ENCODE data around the gene SPINT2. TPM values are rescaled to one million over a fixed set of nuclear protein-coding genes. Genes with fewer than 3 reads are reported as not detected.

Gene SPINT2
- total and polyA plus RNA-seq, 4 donors: 95.5 to 242 (median 162) TPM

Small RNA genes lying within 50 kb of the gene (small RNA-seq; reads per million reads assigned to genes)
- gene RF00019 (ENCODE audit: low replicate concordance): not detected

Other genes starting within 250 kb of the SPINT2 start
- gene DPF1, start 40.4 kb upstream of the SPINT2 start, total RNA-seq: 10 to 100 TPM; 12.4 to 14.4 TPM
- gene DPF1, start 40.4 kb upstream of the SPINT2 start, polyA plus RNA-seq (ENCODE audit: insufficient read length in 2 of 2): 10 to 100 TPM; 65.5 to 90.1 TPM
- gene PPP1R14A, start 8.2 kb upstream of the SPINT2 start, total RNA-seq: 1 to 10 TPM; 4.0 to 9.4 TPM
- gene PPP1R14A, start 8.2 kb upstream of the SPINT2 start, polyA plus RNA-seq (ENCODE audit: insufficient read length in 2 of 2): 10 to 100 TPM; 19.5 to 24.5 TPM
- gene C19orf33, start 39.7 kb downstream of the SPINT2 start, total RNA-seq: 100 to 1,000 TPM in 1 of 2 donors, 10 to 100 TPM in 1; 12.4 to 134 TPM
- gene C19orf33, start 39.7 kb downstream of the SPINT2 start, polyA plus RNA-seq (ENCODE audit: insufficient read length in 2 of 2): 10 to 100 TPM in 1 of 2 donors, under 1 TPM in 1; 0.97 to 13.5 TPM
- gene YIF1B, start 51.4 kb downstream of the SPINT2 start, total RNA-seq: 10 to 100 TPM; 41.7 to 61.2 TPM
- 10 to 100 TPM; 68.0 to 88.1 TPM for gene YIF1B, start 51.4 kb downstream of the SPINT2 start, polyA plus RNA-seq (ENCODE audit: insufficient read length in 2 of 2)
- 1 to 10 TPM; 1.8 to 4.4 TPM for gene KCNK6, start 55.3 kb downstream of the SPINT2 start, total RNA-seq
- gene KCNK6, start 55.3 kb downstream of the SPINT2 start, polyA plus RNA-seq (ENCODE audit: insufficient read length in 2 of 2): 1 to 10 TPM in 1 of 2 donors, under 1 TPM in 1; 0.98 to 2.1 TPM
- 1 to 10 TPM; 3.7 to 5.8 TPM for gene CATSPERG, start 71.3 kb downstream of the SPINT2 start, total RNA-seq
- 10 to 100 TPM in 1 of 2 donors, 1 to 10 TPM in 1; 4.0 to 10.3 TPM for gene CATSPERG, start 71.3 kb downstream of the SPINT2 start, polyA plus RNA-seq (ENCODE audit: insufficient read length in 2 of 2)
- gene PSMD8, start 110.0 kb downstream of the SPINT2 start, total RNA-seq: 100 to 1,000 TPM; 177 to 185 TPM
- 100 to 1,000 TPM; 196 to 209 TPM for gene PSMD8, start 110.0 kb downstream of the SPINT2 start, polyA plus RNA-seq (ENCODE audit: insufficient read length in 2 of 2)
- gene GGN, start 123.5 kb downstream of the SPINT2 start, total RNA-seq: under 1 TPM in 1 of 2 donors, not detected in 1; 0.28 TPM
- 1 to 10 TPM; 1.3 to 1.9 TPM for gene GGN, start 123.5 kb downstream of the SPINT2 start, polyA plus RNA-seq (ENCODE audit: insufficient read length in 2 of 2)
- gene SPRED3, start 124.1 kb downstream of the SPINT2 start, total RNA-seq: 1 to 10 TPM; 1.3 to 1.9 TPM
- 1 to 10 TPM; 8.3 to 9.3 TPM for gene SPRED3, start 124.1 kb downstream of the SPINT2 start, polyA plus RNA-seq (ENCODE audit: insufficient read length in 2 of 2)
- 10 to 100 TPM; 10.5 to 20.4 TPM for gene FAM98C, start 138.5 kb downstream of the SPINT2 start, total RNA-seq
- 10 to 100 TPM; 38.0 to 52.3 TPM for gene FAM98C, start 138.5 kb downstream of the SPINT2 start, polyA plus RNA-seq (ENCODE audit: insufficient read length in 2 of 2)
- gene RASGRP4, start 161.6 kb downstream of the SPINT2 start, total RNA-seq: 1 to 10 TPM; 1.2 to 1.6 TPM
- gene RASGRP4, start 161.6 kb downstream of the SPINT2 start, polyA plus RNA-seq (ENCODE audit: insufficient read length in 2 of 2): 1 to 10 TPM; 1.5 to 2.0 TPM
- 1 to 10 TPM; 6.0 to 6.9 TPM for gene RYR1, start 169.1 kb downstream of the SPINT2 start, total RNA-seq
- gene RYR1, start 169.1 kb downstream of the SPINT2 start, polyA plus RNA-seq (ENCODE audit: insufficient read length in 2 of 2): 10 to 100 TPM; 14.1 to 15.1 TPM

All from spinal cord (tissue), 4 donors.